IMR-90 (cell line): ENCODE data around the gene LIN7B.
A peak's percentile ranks its signal among the peaks of the same experiment; 100 is the strongest.

Experiments
- BHLHE40 ChIP-seq: fragments of 150-350 bp; IDR thresholded peaks from 2 replicates; pipeline ENCODE4 v1.6.1; 2016; ENCODE audit warnings: mild to moderate bottlenecking, low read depth, low read length
- CEBPB ChIP-seq: IDR thresholded peaks from 2 replicates; pipeline ENCODE4 v1.6.1; 2012; ENCODE audit warnings: low read depth, low read length, improper control_type of control experiment
- FOS ChIP-seq: fragments of 150-350 bp; IDR thresholded peaks from 2 replicates; pipeline ENCODE4 v1.6.1; 2016; ENCODE audit warnings: low read depth, low read length
- MXI1 ChIP-seq: IDR thresholded peaks from 2 replicates; pipeline ENCODE4 v1.6.1; 2012; ENCODE audit warnings: low read depth, mild to moderate bottlenecking, low read length, moderate library complexity, borderline replicate concordance
- POLR2A ChIP-seq: IDR thresholded peaks from 2 replicates; pipeline ENCODE4 v1.6.1; 2012; ENCODE audit warnings: mild to moderate bottlenecking, low read depth, low read length
- RAD21 ChIP-seq: IDR thresholded peaks from 2 replicates; pipeline ENCODE4 v1.6.1; 2012; ENCODE audit warnings: low read length, improper control_type of control experiment
- RCOR1 ChIP-seq: IDR thresholded peaks from 2 replicates; pipeline ENCODE4 v1.6.1; 2012; ENCODE audit warnings: mild to moderate bottlenecking, low read length, improper control_type of control experiment; ENCODE audit not compliant: insufficient replicate concordance
- RFX5 ChIP-seq: IDR thresholded peaks from 2 replicates; pipeline ENCODE4 v1.8.0; 2012; ENCODE audit warnings: low read depth, mild to moderate bottlenecking, low read length, moderate library complexity
- SMC3 ChIP-seq: fragments of 150-350 bp; IDR thresholded peaks from 2 replicates; pipeline ENCODE4 v1.6.1; 2016; ENCODE audit warnings: low read depth, mild to moderate bottlenecking, antibody characterized with exemption, low read length, moderate library complexity
- TF ChIP-seq, protein P1 (sequence below): conservative IDR thresholded peaks from 2 replicates; pipeline ENCODE4 v1.5.1; 2012; ENCODE audit warnings: mild to moderate bottlenecking, low read depth, low read length, improper control_type of control experiment

GRCh38 chr19:49117677-49118564, 3.8 kb downstream of the LIN7B start:
- TF ChIP-seq, protein P1, sequence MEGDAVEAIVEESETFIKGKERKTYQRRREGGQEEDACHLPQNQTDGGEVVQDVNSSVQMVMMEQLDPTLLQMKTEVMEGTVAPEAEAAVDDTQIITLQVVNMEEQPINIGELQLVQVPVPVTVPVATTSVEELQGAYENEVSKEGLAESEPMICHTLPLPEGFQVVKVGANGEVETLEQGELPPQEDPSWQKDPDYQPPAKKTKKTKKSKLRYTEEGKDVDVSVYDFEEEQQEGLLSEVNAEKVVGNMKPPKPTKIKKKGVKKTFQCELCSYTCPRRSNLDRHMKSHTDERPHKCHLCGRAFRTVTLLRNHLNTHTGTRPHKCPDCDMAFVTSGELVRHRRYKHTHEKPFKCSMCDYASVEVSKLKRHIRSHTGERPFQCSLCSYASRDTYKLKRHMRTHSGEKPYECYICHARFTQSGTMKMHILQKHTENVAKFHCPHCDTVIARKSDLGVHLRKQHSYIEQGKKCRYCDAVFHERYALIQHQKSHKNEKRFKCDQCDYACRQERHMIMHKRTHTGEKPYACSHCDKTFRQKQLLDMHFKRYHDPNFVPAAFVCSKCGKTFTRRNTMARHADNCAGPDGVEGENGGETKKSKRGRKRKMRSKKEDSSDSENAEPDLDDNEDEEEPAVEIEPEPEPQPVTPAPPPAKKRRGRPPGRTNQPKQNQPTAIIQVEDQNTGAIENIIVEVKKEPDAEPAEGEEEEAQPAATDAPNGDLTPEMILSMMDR, result no peak
- TF ChIP-seq SMC3 (no peak), RCOR1 (no peak), CEBPB (no peak), MXI1 (no peak), RFX5 (no peak), BHLHE40 (peak; percentile 27; the same call in 1 of the 2 replicates), FOS (no peak), RAD21 (no peak), POLR2A (no peak)
